GM23338 (cell line): ENCODE measurements around the gene PCGF6. TPM values are rescaled to one million over a fixed set of nuclear protein-coding genes. Genes with fewer than 3 reads are reported as not detected.

ENCODE experiments used
- ATAC-seq: fragments of 200-7000 bp; cut with Tn5 transposase; 3 replicates; pipeline ENCODE4 v1.9.1; 2020
- DNase-seq: peaks from one replicate; pipeline ENCODE4 v3.0.0-alpha.2; 2015; ENCODE audit warnings: low spot score
- H2AFZ ChIP-seq: fragments of 200-600 bp; sonication (generic); 2 replicates; pipeline ENCODE4 v1.8.0; 2016; ENCODE audit warnings: antibody characterized with exemption, mild to moderate bottlenecking, moderate library complexity
- H3F3A ChIP-seq: fragments of 200-600 bp; sonication (generic); replicated peaks from 2 replicates; pipeline ENCODE4 v1.8.0; 2017; ENCODE audit warnings: antibody characterized with exemption, mixed run types, low read depth
- H3K27ac ChIP-seq: fragments of 200-600 bp; sonication (generic); 2 replicates; pipeline ENCODE4 v1.6.1; 2016; ENCODE audit warnings: low read depth
- H3K27me3 ChIP-seq: fragments of 200-600 bp; sonication (generic); 2 replicates; pipeline ENCODE4 v1.8.0; 2016; ENCODE audit warnings: mild to moderate bottlenecking, mixed run types, moderate library complexity; ENCODE audit not compliant: insufficient read depth
- H3K36me3 ChIP-seq: fragments of 200-600 bp; sonication (generic); 2 replicates; pipeline ENCODE4 v1.8.0; 2016; ENCODE audit warnings: mild to moderate bottlenecking; ENCODE audit not compliant: insufficient read depth
- H3K4me1 ChIP-seq: fragments of 200-600 bp; sonication (generic); 2 replicates; pipeline ENCODE4 v1.8.0; 2016; ENCODE audit warnings: mild to moderate bottlenecking, moderate library complexity; ENCODE audit not compliant: insufficient read depth
- H3K4me2 ChIP-seq: fragments of 200-600 bp; sonication (generic); 2 replicates; pipeline ENCODE4 v1.7.1; 2017; ENCODE audit warnings: mixed run types
- H3K4me3 ChIP-seq: fragments of 200-600 bp; sonication (generic); 2 replicates; pipeline ENCODE4 v1.6.1; 2016; ENCODE audit warnings: mixed run types
- H3K79me2 ChIP-seq: fragments of 200-600 bp; sonication (generic); replicated peaks from 2 replicates; pipeline ENCODE4 v1.8.0; 2017; ENCODE audit warnings: mild to moderate bottlenecking; ENCODE audit not compliant: insufficient read depth
- H3K9me2 ChIP-seq: fragments of 200-600 bp; sonication (generic); 2 replicates; pipeline ENCODE4 v1.8.0; 2017; ENCODE audit not compliant: insufficient read depth
- H4K20me1 ChIP-seq: fragments of 200-600 bp; sonication (generic); replicated peaks from 2 replicates; pipeline ENCODE4 v1.8.0; 2017; ENCODE audit warnings: mild to moderate bottlenecking; ENCODE audit not compliant: insufficient read depth
- H3K27ac Mint-ChIP-seq: 2 replicates; pipeline ENCODE4 v1.8.0; 2020; ENCODE audit warnings: inconsistent platforms, mild to moderate bottlenecking, moderate library complexity, mixed read lengths
- H3K27me3 Mint-ChIP-seq: 3 replicates; pipeline ENCODE4 v1.8.0; 2022; ENCODE audit warnings: low read depth, mild to moderate bottlenecking, moderate library complexity, mixed read lengths, inconsistent platforms; ENCODE audit not compliant: insufficient read depth, poor library complexity
- H3K36me3 Mint-ChIP-seq: 3 replicates; pipeline ENCODE4 v1.8.0; 2021; ENCODE audit warnings: low read depth, mild to moderate bottlenecking, inconsistent platforms, moderate library complexity, mixed read lengths
- H3K4me1 Mint-ChIP-seq: 3 replicates; pipeline ENCODE4 v1.8.0; 2020; ENCODE audit warnings: mild to moderate bottlenecking, inconsistent platforms, mixed read lengths
- H3K4me3 Mint-ChIP-seq: 3 replicates; pipeline ENCODE4 v1.8.0; 2021; ENCODE audit warnings: moderate library complexity, mild to moderate bottlenecking, inconsistent platforms, mixed read lengths
- H3K9me3 Mint-ChIP-seq: 3 replicates; pipeline ENCODE4 v1.8.0; 2020; ENCODE audit warnings: moderate library complexity, mild to moderate bottlenecking, inconsistent platforms, mixed read lengths
- CREB1 ChIP-seq: fragments of 250-450 bp; sonication (Bioruptor Pico); IDR thresholded peaks from 2 replicates; pipeline ENCODE4 v1.5.0; 2020; ENCODE audit warnings: low read depth, mild to moderate bottlenecking, moderate library complexity
- EZH2 ChIP-seq: fragments of 200-600 bp; sonication (generic); IDR thresholded peaks from one replicate; pipeline ENCODE4 v1.8.0; 2017; ENCODE audit warnings: antibody characterized with exemption, mild to moderate bottlenecking, low read depth; ENCODE audit not compliant: unreplicated experiment
- EZH2phosphoT487 ChIP-seq: fragments of 200-600 bp; sonication (generic); IDR thresholded peaks from one replicate; pipeline ENCODE4 v1.8.1; 2018; ENCODE audit warnings: antibody characterized with exemption; ENCODE audit not compliant: unreplicated experiment
- JUNB ChIP-seq: IDR thresholded peaks from one replicate; pipeline ENCODE4 v1.6.1; 2016; ENCODE audit warnings: antibody characterized with exemption; ENCODE audit not compliant: unreplicated experiment
- NANOG ChIP-seq: IDR thresholded peaks from 2 replicates; pipeline ENCODE4 v1.6.1; 2016; ENCODE audit warnings: antibody characterized with exemption, borderline replicate concordance
- POLR2AphosphoS5 ChIP-seq: IDR thresholded peaks from 2 replicates; pipeline ENCODE4 v1.6.1; 2016; ENCODE audit warnings: antibody characterized with exemption, low read depth
- STAT1 ChIP-seq: IDR thresholded peaks from one replicate; pipeline ENCODE4 v1.6.1; 2016; ENCODE audit warnings: antibody characterized with exemption; ENCODE audit not compliant: unreplicated experiment
- ZNF114 ChIP-seq: fragments of 250-450 bp; sonication (Bioruptor Pico); IDR thresholded peaks from 2 replicates; pipeline ENCODE4 v1.5.0; 2020; ENCODE audit warnings: mild to moderate bottlenecking, moderate library complexity
- ZNF331 ChIP-seq: fragments of 250-450 bp; sonication (Bioruptor Pico); IDR thresholded peaks from 2 replicates; pipeline ENCODE4 v1.5.0; 2020; ENCODE audit warnings: low read depth, mild to moderate bottlenecking, moderate library complexity
- polyA plus RNA-seq: library from polyadenylated mRNA; unstranded; fragments of >200 nt; fragmentation: Nextera tagmentation; extraction: Ambion mirVana; gene quantifications from 2 replicates; pipeline ENCODE4 v1.2.1, GENCODE V29; 2016
- total RNA-seq: library from RNA; depleted of rRNA; stranded (reverse); fragments of >200 nt; shearing (Covaris generic); gene quantifications from 2 replicates; pipeline ENCODE4 v1.2.3, GENCODE V29; 2014
- TF ChIP-seq, protein P1 (sequence below), 2 experiments: fragments of 200-600 bp in 1 of 2; sonication (generic) in 1 of 2; conservative IDR thresholded peaks; 2 replicates each; pipeline versions ENCODE4 v1.5.1 to v1.6.1; 2016 to 2017; ENCODE audit warnings: antibody characterized with exemption in 2 of 2, low read depth in 2 of 2, mild to moderate bottlenecking in 2 of 2, moderate library complexity in 1 of 2
- TF ChIP-seq, protein P2 (sequence below): IDR thresholded peaks from 2 replicates; pipeline ENCODE4 v1.6.1; 2016; ENCODE audit warnings: antibody characterized with exemption
- TF ChIP-seq, protein P3 (sequence below): IDR thresholded peaks from one replicate; pipeline ENCODE4 v1.6.1; 2018; ENCODE audit warnings: antibody characterized with exemption; ENCODE audit not compliant: unreplicated experiment

Gene PCGF6
- total and polyA plus RNA-seq, 2 experiments from 2014 or later: 14.0 to 22.3 TPM

DNA sequence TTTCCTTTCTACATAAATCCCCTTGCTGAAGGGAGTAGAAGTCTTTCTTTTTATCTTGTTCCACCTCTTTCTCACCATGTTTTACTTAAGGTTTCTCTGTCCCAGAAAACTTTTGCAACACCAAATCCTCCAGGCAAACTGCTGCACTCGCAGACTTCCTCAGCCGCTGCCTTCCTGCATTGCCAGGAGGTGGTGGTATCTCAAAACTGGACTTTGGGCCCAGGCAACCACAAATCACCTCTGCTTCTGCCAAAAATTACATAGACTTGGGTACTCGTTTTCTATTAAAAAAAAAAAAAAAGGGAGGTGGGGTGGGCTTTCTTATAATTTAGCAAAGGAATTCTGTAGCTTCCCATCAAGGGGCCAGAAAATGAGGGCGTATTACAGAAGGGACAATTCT, 59.4 kb downstream of the PCGF6 start:
- H4K20me1 ChIP-seq: no peaks in the 10 kb centered on the region
- Mint-ChIP-seq H3K9me3 (no peaks in the 10 kb centered on the region), H3K4me1 (no peaks in the 10 kb centered on the region), H3K27me3 (peaks cover 6% of the 10 kb centered on the region), H3K36me3 (no peaks in the 10 kb centered on the region), H3K27ac (no peak overlapping the region), H3K4me3 (no peak overlapping the region)
- DNase-seq (no peak), ATAC-seq (no peak)
- TF ChIP-seq EZH2: no peak
- no peak for TF ChIP-seq NANOG
- TF ChIP-seq ZNF114: no peak
- TF ChIP-seq, protein P1, sequence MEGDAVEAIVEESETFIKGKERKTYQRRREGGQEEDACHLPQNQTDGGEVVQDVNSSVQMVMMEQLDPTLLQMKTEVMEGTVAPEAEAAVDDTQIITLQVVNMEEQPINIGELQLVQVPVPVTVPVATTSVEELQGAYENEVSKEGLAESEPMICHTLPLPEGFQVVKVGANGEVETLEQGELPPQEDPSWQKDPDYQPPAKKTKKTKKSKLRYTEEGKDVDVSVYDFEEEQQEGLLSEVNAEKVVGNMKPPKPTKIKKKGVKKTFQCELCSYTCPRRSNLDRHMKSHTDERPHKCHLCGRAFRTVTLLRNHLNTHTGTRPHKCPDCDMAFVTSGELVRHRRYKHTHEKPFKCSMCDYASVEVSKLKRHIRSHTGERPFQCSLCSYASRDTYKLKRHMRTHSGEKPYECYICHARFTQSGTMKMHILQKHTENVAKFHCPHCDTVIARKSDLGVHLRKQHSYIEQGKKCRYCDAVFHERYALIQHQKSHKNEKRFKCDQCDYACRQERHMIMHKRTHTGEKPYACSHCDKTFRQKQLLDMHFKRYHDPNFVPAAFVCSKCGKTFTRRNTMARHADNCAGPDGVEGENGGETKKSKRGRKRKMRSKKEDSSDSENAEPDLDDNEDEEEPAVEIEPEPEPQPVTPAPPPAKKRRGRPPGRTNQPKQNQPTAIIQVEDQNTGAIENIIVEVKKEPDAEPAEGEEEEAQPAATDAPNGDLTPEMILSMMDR (conservative IDR thresholded peaks at IDR 0.05; ENCODE audit: low read depth in 2 of 2): 0 out of 4 replicates have a peak, but pooled peaks of 1 of the 2 experiments have one; percentile 6
- TF ChIP-seq EZH2phosphoT487: no peak
- no peak overlapping the region for H3K4me2 ChIP-seq
- H3K4me3 ChIP-seq: no peak overlapping the region
- H3K27ac ChIP-seq: no peak overlapping the region
- no peaks in the 10 kb centered on the region for H3K27me3 ChIP-seq
- no peaks in the 10 kb centered on the region for H3F3A ChIP-seq
- no peaks in the 10 kb centered on the region for H3K36me3 ChIP-seq
- no peaks in the 10 kb centered on the region for H3K79me2 ChIP-seq
- no peaks in the 10 kb centered on the region for H3K9me2 ChIP-seq
- no peaks in the 10 kb centered on the region for H3K4me1 ChIP-seq
- no peak overlapping the region for H2AFZ ChIP-seq

DNA sequence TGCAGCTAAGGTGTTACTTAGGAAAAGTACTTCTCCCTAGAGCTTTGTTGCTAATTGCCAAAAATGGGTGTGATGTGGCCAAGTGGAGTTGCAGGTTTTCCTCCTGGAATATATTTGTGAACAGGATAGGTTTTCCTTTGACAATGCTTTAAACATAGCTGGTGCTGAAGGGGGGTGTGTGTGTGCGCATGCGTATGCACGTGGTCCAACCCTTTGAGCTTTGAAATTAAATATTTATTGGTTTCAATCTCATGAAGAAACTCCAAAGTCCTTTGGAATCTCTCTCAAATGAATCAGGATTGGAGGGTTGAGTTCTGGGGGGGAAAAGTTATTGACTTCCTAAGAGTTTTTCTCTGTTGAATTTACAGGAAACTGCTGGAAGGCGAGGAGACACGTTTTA, 62.9 kb downstream of the PCGF6 start:
- no peak overlapping the region for H2AFZ ChIP-seq
- no peaks in the 10 kb centered on the region for H4K20me1 ChIP-seq
- no peaks in the 10 kb centered on the region for H3K9me2 ChIP-seq
- no peak overlapping the region for H3K4me3 ChIP-seq
- Mint-ChIP-seq H3K4me1 (no peaks in the 10 kb centered on the region), H3K9me3 (no peaks in the 10 kb centered on the region), H3K27me3 (peaks cover 2% of the 10 kb centered on the region), H3K4me3 (no peak overlapping the region), H3K36me3 (no peaks in the 10 kb centered on the region), H3K27ac (no peak overlapping the region)
- DNase-seq (no peak), ATAC-seq (no peak)
- no peaks in the 10 kb centered on the region for H3K4me1 ChIP-seq
- H3K27ac ChIP-seq: no peak overlapping the region
- no peak overlapping the region for H3K4me2 ChIP-seq
- no peaks in the 10 kb centered on the region for H3K36me3 ChIP-seq
- H3F3A ChIP-seq: no peaks in the 10 kb centered on the region
- no peaks in the 10 kb centered on the region for H3K27me3 ChIP-seq
- no peaks in the 10 kb centered on the region for H3K79me2 ChIP-seq
- TF ChIP-seq, protein P1 (conservative IDR thresholded peaks at IDR 0.05; ENCODE audit: low read depth in 2 of 2): no peak
- TF ChIP-seq, protein P2, sequence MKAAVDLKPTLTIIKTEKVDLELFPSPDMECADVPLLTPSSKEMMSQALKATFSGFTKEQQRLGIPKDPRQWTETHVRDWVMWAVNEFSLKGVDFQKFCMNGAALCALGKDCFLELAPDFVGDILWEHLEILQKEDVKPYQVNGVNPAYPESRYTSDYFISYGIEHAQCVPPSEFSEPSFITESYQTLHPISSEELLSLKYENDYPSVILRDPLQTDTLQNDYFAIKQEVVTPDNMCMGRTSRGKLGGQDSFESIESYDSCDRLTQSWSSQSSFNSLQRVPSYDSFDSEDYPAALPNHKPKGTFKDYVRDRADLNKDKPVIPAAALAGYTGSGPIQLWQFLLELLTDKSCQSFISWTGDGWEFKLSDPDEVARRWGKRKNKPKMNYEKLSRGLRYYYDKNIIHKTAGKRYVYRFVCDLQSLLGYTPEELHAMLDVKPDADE: no peak
- no peak for TF ChIP-seq CREB1 (CRISPR knock-in tag)
- no peak for TF ChIP-seq ZNF331 (CRISPR knock-in tag)
- no peak for TF ChIP-seq EZH2
- no peak for TF ChIP-seq STAT1
- TF ChIP-seq, protein P3, sequence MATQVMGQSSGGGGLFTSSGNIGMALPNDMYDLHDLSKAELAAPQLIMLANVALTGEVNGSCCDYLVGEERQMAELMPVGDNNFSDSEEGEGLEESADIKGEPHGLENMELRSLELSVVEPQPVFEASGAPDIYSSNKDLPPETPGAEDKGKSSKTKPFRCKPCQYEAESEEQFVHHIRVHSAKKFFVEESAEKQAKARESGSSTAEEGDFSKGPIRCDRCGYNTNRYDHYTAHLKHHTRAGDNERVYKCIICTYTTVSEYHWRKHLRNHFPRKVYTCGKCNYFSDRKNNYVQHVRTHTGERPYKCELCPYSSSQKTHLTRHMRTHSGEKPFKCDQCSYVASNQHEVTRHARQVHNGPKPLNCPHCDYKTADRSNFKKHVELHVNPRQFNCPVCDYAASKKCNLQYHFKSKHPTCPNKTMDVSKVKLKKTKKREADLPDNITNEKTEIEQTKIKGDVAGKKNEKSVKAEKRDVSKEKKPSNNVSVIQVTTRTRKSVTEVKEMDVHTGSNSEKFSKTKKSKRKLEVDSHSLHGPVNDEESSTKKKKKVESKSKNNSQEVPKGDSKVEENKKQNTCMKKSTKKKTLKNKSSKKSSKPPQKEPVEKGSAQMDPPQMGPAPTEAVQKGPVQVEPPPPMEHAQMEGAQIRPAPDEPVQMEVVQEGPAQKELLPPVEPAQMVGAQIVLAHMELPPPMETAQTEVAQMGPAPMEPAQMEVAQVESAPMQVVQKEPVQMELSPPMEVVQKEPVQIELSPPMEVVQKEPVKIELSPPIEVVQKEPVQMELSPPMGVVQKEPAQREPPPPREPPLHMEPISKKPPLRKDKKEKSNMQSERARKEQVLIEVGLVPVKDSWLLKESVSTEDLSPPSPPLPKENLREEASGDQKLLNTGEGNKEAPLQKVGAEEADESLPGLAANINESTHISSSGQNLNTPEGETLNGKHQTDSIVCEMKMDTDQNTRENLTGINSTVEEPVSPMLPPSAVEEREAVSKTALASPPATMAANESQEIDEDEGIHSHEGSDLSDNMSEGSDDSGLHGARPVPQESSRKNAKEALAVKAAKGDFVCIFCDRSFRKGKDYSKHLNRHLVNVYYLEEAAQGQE: no peak
- no peak for TF ChIP-seq POLR2AphosphoS5
- TF ChIP-seq ZNF114: no peak
- no peak for TF ChIP-seq JUNB
- TF ChIP-seq NANOG: no peak
- no peak for TF ChIP-seq EZH2phosphoT487
